Measurements from ENCODE around the gene CACNA1D. TPM values are rescaled to one million over a fixed set of nuclear protein-coding genes. Genes with fewer than 3 reads are reported as not detected.

CACNA1D gene
- total RNA-seq, 1 donor from 2014 or later, result not detected

DNA sequence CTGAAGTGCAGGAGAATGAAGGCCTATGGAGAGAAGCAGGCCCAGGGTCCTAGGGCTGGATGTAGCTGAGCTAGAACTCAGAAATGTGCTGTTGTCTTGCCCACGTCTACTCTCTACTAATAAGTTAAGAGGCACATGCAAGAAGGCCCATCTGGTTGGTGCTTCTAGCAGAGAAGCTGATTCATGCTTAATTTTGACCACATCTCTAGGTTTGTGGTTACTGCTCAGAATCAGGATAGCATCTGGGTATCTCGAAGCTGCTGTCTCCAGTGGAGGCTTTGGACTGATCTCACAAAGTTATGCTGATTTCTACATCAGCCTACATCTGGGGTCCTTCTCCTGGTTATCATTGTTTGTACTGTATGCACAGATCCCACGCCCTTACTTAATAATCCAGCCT is 87.3 kb downstream of the CACNA1D start:
- no peak for DNase-seq

GRCh38 chr3:53583161-53583690 is 88.8 kb downstream of the CACNA1D start:
- DNase-seq, result no peak

GRCh38 chr3:53585049-53585448 is 90.6 kb downstream of the CACNA1D start:
- DNase-seq, result no peak

DNA sequence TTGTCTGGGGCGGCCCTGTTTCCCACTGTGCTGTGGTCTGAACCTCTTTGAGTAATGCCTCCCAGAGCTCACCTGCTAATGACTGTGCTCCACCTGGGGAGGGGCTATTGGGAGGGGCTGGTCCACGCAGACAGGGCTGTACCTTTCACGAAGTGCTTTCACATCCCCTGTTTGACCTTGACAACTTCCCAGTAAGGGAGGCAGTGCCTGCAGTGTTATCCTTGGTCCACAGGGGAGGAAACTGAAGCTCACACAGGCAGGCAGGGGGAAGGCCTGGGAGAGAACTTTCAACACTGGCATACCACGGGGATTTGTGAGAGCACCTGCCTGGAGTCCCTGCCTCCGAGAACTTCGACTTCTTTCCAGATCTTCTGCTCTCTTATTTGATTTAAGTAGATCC is 91.2 kb downstream of the CACNA1D start:
- no peak for DNase-seq

DNA sequence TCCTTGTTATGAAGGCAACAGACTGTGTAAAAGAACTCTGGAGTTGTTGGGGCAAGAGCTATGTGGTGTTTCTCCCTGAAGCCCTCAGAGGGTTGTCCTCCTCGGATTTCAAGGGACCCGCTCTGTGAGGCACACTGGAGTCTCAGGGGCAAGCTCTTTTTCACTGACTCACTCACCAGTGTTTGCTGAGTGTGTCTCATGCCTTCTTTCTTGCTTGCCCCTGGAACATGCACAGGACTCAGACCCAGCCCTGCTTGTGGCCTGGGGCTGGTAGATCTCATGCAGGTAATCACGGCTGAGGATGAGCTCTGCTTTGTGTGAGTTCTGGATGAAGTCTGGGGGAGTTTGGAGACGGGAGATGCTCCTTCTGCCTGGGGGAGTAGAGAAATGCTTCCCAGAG is 93.7 kb downstream of the CACNA1D start:
- no peak for DNase-seq

- DNase-seq, result no peak
These were observed 94.8 kb downstream of the CACNA1D start for GRCh38 chr3:53589201-53589600.

DNA sequence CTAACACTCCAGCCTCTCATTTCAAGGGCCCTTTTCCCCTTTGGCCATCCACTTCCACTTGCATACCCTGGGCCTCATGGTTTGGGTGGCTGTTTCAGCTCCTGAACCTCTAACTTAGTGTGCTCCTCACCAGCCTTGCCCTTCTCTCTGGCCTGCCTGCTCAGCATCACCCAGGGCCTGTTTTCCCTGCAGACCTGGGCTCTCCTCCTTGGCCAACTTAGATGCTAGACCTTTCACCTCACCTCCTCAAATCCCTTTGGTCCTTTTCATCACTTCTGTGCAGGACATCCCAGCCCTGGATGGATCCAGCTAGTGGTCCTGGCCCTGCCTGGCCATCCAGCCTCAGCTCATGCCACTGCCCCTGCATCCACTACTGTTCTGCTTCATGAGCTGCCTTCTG is 95.4 kb downstream of the CACNA1D start:
- no peak for DNase-seq

DNA sequence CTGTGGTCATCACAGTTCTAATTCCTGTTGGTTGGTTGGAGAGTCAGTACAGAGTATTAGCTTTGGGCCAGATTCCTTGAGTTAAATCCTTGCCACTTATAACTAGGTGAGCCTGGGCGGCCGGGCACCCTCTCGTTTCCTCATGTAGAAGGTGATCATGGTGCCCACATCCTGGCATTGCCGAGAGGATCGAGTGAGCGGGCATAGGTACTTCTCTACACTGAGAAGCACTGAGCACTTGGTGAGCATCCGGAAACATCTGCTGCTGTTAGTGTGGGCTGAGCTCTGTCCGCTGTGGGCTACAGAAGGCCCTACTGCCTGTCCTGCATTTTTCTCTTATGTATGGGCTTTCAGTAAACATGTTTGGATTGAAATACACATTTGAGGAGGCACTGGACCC is 96.2 kb downstream of the CACNA1D start:
- no peak for DNase-seq

GRCh38 chr3:53591646-53592045 is 97.2 kb downstream of the CACNA1D start:
- DNase-seq, result no peak

DNA sequence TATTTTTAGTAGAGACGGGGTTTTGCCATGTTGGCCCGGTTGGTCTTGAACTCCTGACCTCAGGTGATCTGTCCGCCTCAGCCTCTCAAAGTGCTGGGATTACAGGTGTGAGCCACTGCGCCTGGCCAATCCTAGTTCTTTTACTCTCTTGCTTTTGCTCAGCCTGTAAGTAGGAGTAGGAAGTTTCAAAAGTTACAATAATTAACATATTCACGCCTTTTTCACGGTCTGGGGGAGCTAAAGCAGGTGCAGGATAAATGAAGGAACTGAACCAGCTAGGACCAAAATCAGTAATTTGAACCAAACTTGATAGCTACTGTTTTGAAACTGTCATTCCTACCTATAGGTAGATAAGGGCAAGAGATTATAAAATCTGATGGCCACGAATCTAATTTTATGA is 98.5 kb downstream of the CACNA1D start:
- no peak for DNase-seq

DNA sequence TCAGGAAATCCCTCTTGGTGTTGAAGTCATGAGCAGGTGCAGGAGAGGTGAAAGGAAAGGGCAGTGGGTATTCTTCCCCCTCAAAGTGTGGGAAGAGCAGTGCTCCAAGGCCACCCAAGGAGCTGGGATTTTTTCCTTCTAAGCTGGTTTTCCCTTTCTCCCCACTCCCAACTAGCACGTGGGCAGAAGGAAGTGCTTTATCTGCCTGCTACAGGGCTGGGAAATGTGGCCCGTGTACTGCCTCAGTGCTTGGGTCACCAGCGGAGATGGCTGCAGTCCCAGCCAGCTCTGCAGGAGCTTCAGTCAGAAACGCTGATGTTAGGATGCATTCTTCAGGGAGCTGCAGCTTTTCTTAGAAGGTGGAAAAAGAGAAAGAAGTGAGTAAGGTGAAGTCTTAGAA is 99.2 kb downstream of the CACNA1D start:
- no peak for DNase-seq

GRCh38 chr3:53594276-53594675 is 99.9 kb downstream of the CACNA1D start:
- no peak for DNase-seq

DNA sequence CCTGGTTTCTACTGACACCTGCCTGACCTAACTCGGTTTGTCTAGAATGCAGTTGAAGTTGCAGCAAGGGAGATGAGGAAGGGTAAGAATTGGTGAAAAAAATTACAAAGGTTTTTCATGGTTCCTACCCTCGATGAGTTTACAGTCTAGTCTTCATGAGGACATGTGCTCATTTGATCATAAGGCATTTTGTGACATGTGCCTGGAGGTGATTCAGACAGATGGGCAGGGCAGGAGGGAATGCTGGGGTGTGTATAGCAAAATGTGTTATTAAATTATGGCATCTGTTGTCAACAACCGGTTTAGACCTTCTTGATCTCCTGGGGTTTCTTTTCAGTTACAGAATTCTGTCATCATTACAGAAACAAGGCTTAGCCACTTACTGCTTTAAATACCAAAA is 101.2 kb downstream of the CACNA1D start:
- no peak for DNase-seq

DNA sequence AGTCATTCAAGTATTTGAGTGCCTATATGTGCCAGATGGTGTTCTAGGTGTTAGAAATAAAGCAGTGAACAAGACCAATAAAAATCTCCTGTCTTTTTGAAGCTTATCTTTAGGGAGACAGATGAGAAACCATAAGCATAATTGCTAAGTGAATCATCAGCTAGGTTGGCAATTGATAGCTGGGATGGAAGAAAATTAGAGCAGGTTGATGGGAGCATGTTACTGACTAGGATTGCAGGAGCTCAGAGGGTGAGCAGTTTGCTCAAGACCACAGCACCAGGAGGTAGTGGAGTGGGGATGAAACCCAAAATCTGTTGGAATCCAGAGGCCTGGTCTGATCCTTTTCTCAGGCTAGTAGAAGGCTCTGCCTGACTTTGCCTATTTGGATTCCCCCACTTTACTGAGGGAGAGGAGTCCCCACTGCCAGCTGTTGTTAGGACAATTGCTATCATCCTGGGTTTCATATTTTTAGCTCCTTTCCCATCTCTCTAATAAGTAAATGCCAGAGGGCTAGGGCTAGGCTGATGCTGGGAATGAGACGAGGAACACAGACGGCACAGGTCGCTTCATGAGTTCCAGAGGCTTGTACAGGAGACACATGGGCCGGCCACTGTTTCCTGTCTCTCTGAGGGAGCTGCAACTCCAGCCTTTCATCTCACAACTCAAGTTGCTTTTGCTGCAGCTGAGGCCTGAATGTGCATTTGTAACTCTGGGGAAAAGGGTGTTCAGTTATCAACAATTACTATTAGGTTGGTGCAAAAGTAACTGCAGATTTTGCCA is 102.9 kb downstream of the CACNA1D start:
- peak; percentile 5 for DNase-seq

GRCh38 chr3:53599771-53600170 is 105.4 kb downstream of the CACNA1D start:
- DNase-seq, result no peak

- no peak for DNase-seq
These were observed 108.5 kb downstream of the CACNA1D start for GRCh38 chr3:53602866-53603265.

GRCh38 chr3:53604232-53604631 is 109.8 kb downstream of the CACNA1D start:
- no peak for DNase-seq

DNA sequence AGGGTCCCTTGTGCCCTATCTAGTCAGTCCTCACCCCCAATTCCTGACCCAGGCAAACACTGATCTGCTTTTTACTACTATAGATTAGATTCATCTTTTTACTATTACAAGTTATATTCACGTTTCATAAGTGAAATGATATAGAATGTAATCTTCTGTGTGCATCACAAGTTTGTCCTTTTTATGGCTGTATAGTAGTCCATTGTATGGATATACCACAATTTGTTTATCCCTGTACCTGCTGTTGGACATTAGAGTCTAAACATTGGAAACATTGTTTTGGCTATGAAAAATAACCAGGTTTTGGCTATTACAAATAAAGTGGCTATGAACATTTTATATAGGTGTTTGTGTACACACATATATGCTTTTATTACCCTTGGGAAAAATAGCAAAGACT is 112.4 kb downstream of the CACNA1D start:
- DNase-seq, result no peak

DNA sequence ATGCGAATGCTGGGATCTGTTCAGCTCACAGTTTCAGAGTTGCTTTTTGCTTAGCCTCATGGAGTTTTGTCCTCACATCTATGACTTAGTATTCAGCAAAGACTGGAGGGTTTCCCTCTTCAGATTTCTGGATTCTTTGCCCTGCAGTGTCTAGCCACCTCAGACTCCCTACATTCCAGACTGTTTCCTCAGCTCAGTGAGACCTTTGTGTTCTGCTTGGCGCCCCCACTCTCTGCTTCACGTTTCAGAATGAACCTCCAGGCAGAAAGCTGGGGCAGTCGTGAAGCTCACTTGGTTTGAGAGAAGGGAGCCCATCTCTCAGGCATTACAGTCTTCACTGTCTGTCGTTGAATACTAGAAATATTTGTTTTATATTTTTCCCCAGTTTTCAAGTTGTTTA is 118.1 kb downstream of the CACNA1D start:
- no peak for DNase-seq

- no peak for DNase-seq
These were observed 118.7 kb downstream of the CACNA1D start for GRCh38 chr3:53613125-53613524.

GRCh38 chr3:53614307-53614706 is 119.9 kb downstream of the CACNA1D start:
- no peak for DNase-seq

DNA sequence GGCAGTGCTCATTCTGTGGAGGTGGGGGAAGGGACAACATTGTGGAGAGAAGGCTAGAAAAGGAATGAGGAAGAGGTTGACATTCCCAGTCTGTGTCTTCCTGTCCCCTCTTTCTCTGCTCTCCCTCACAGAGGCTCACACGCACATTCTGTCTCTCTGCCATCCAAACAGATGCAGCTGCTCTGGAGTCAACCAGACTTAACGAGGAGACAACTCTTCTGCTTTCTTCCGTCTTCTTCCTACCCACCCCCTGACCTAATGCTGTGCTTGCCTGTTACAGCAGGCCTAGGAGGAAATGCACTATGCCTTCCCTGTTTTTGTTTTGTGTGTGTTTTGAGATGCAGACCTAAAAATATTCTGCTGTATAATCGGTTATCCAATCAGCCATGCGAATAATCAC is 121.9 kb downstream of the CACNA1D start:
- no peak for DNase-seq

DNA sequence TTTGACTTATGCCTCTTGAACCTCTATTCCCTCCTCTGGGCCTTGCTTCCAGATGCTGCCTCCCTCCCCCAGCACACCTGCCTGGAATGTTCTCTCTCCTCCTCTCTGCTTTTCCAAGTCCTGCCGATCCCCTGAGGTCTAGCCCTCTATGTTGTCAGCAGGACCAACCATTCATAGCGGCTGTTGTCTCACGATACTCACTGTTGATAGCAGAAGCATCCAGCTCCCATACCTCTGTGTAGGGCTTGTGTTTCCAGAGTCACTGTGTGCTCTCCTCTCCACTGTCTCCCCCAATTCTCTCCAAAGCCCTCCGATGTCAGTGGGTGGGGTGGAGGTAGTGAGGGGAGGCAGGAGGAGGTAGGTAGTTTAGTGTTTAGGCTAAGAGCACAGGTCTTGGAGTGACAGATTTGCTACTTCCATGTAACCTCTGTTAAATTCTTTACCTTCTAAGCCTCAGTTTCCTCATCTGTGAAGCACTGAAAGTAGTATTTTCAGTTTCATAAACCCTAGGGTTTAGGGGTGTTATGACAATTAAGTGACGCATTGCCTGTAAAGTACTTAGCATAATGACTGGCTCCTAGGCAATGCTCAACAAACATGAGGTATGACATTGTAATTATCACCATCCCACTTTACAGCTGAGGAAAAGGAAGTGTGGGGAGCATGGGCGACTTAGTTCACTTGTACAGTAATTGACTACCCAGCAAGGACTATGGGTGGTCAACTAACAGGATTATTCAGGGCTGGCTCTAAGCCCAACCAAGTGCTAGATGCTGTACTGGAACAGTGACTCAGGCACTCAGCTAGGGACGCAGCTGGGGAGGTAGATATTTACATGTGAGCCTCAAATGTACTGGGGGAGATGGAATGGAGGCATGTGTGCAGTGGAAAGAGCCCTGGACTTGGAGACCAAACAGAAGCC is 122.8 kb downstream of the CACNA1D start:
- no peak for DNase-seq

All from dermis blood vessel endothelial cell (primary cell).